SU-DHL-6 (cell line): ENCODE results near the gene ZFHX3.

Source experiments
- EZH2phosphoT487 ChIP-seq: fragments of 200-600 bp; sonication (generic), shearing (Covaris generic); conservative IDR thresholded peaks from 2 replicates; pipeline ENCODE4 v1.6.1; 2018; ENCODE audit warnings: mild to moderate bottlenecking, antibody characterized with exemption, low read length, moderate library complexity, mixed read lengths
- TF ChIP-seq, protein P1 (sequence below): fragments of 200-600 bp; sonication (generic); IDR thresholded peaks from one replicate; pipeline ENCODE4 v1.5.1; 2017; ENCODE audit warnings: antibody characterized with exemption, mild to moderate bottlenecking, low read length, moderate library complexity; ENCODE audit not compliant: insufficient read depth, poor library complexity, severe bottlenecking

DNA sequence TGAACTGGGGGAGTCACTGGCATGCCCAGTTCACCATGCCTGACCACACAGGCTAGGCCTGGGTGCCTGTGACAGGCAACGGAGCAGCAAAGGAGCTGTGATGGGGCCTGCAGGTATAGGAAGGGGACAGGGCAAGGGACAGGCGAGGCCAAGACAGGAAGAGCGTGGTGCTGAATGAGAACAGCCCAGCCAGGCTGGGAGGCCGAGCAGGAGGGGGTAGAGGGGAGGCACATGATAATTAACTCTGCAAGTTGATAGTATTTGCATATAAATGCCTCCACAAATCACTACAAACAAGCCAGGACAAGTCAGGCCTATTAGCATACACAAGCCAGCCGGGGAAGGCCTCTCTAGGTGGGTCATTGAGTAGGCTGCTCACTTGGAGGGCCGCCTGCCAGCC is 7.8 kb downstream of the ZFHX3 start:
- TF ChIP-seq, protein P1, sequence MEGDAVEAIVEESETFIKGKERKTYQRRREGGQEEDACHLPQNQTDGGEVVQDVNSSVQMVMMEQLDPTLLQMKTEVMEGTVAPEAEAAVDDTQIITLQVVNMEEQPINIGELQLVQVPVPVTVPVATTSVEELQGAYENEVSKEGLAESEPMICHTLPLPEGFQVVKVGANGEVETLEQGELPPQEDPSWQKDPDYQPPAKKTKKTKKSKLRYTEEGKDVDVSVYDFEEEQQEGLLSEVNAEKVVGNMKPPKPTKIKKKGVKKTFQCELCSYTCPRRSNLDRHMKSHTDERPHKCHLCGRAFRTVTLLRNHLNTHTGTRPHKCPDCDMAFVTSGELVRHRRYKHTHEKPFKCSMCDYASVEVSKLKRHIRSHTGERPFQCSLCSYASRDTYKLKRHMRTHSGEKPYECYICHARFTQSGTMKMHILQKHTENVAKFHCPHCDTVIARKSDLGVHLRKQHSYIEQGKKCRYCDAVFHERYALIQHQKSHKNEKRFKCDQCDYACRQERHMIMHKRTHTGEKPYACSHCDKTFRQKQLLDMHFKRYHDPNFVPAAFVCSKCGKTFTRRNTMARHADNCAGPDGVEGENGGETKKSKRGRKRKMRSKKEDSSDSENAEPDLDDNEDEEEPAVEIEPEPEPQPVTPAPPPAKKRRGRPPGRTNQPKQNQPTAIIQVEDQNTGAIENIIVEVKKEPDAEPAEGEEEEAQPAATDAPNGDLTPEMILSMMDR = no peak
- no peak for TF ChIP-seq EZH2phosphoT487
